Smooth muscle cell (in vitro differentiated cells): Measurements from ENCODE around the gene OR52W1. TPM values are rescaled to one million over a fixed set of nuclear protein-coding genes. Genes with fewer than 3 reads are reported as not detected.

Experiments used
- DNase-seq: peaks from one replicate; lab custom pipeline; 2025; ENCODE audit not compliant: unreplicated experiment; lab: John Stamatoyannopoulos, UW
- H2AFZ ChIP-seq: fragments of 200-600 bp; sonication (generic); 2 replicates; pipeline ENCODE4 v1.6.0; 2016; ENCODE audit warnings: antibody characterized with exemption, low read depth, mild to moderate bottlenecking
- H3F3A ChIP-seq: fragments of 200-600 bp; sonication (generic); 2 replicates; pipeline ENCODE4 v1.6.0; 2017; ENCODE audit warnings: antibody characterized with exemption, low read depth
- H3K27ac ChIP-seq: fragments of 200-600 bp; sonication (generic); 2 replicates; pipeline ENCODE4 v1.5.1; 2016; ENCODE audit warnings: low read depth, mild to moderate bottlenecking
- H3K27me3 ChIP-seq: fragments of 200-600 bp; sonication (generic); 2 replicates; pipeline ENCODE4 v1.6.1; 2016; ENCODE audit warnings: low read depth, mild to moderate bottlenecking
- H3K36me3 ChIP-seq: fragments of 200-600 bp; sonication (generic); 2 replicates; pipeline ENCODE4 v1.5.1; 2016; ENCODE audit warnings: low read depth
- H3K4me1 ChIP-seq: fragments of 200-600 bp; sonication (generic); 2 replicates; pipeline ENCODE4 v1.5.1; 2016; ENCODE audit warnings: low read depth
- H3K4me2 ChIP-seq: fragments of 200-600 bp; sonication (generic); 2 replicates; pipeline ENCODE4 v1.6.0; 2016; ENCODE audit warnings: mild to moderate bottlenecking
- H3K4me3 ChIP-seq: fragments of 200-600 bp; sonication (generic); 2 replicates; pipeline ENCODE4 v1.5.1; 2016; ENCODE audit warnings: mild to moderate bottlenecking
- H3K79me2 ChIP-seq: fragments of 200-600 bp; sonication (generic); 2 replicates; pipeline ENCODE4 v1.6.0; 2016; ENCODE audit warnings: low read depth, mild to moderate bottlenecking
- H3K9ac ChIP-seq: fragments of 200-600 bp; sonication (generic); 2 replicates; pipeline ENCODE4 v1.6.0; 2016; ENCODE audit warnings: low read depth
- H3K9me3 ChIP-seq: fragments of 200-600 bp; sonication (generic); replicated peaks from 2 replicates; pipeline ENCODE4 v1.5.1; 2016; ENCODE audit warnings: low read depth
- H4K20me1 ChIP-seq: fragments of 200-600 bp; sonication (generic); 2 replicates; pipeline ENCODE4 v1.6.0; 2016; ENCODE audit warnings: low read depth
- WGBS: methylation state at CpG from one replicate; pipeline ENCODE4 v1.1.7; 2016; ENCODE audit warnings: low lambda C conversion rate; 5-methylcytosine and 5-hydroxymethylcytosine counted together
- polyA plus RNA-seq: library from polyadenylated mRNA; unstranded; fragments of >200 nt; fragmentation: Nextera tagmentation; extraction: Ambion mirVana; gene quantifications from 2 replicates; pipeline ENCODE4 v1.2.1, GENCODE V29; 2016
- total RNA-seq: library from RNA; depleted of rRNA; stranded (reverse); fragments of >200 nt; gene quantifications from 2 replicates; pipeline ENCODE4 v1.2.3, GENCODE V29; 2014
- TF ChIP-seq, protein P1 (sequence below): fragments of 200-600 bp; sonication (generic); IDR thresholded peaks from 2 replicates; pipeline ENCODE4 v1.5.1; 2017; ENCODE audit warnings: borderline replicate concordance, mild to moderate bottlenecking, antibody characterized with exemption; ENCODE audit not compliant: insufficient read depth, poor library complexity, severe bottlenecking

The OR52W1 gene
- total and polyA plus RNA-seq, 2 experiments from 2014 or later = not detected

GRCh38 chr11:6237761-6238302, 38.8 kb downstream of the OR52W1 start:
- no peaks in the 10 kb centered on the region for H3K36me3 ChIP-seq
- H4K20me1 ChIP-seq = no peaks in the 10 kb centered on the region
- H3K79me2 ChIP-seq = peaks cover 15% of the 10 kb centered on the region
- no peaks in the 10 kb centered on the region for H3K9me3 ChIP-seq
- H3K4me3 ChIP-seq = no peak overlapping the region
- no peak overlapping the region for H3K27ac ChIP-seq
- no peak overlapping the region for H3K4me2 ChIP-seq
- H2AFZ ChIP-seq = no peak overlapping the region
- TF ChIP-seq, protein P1, sequence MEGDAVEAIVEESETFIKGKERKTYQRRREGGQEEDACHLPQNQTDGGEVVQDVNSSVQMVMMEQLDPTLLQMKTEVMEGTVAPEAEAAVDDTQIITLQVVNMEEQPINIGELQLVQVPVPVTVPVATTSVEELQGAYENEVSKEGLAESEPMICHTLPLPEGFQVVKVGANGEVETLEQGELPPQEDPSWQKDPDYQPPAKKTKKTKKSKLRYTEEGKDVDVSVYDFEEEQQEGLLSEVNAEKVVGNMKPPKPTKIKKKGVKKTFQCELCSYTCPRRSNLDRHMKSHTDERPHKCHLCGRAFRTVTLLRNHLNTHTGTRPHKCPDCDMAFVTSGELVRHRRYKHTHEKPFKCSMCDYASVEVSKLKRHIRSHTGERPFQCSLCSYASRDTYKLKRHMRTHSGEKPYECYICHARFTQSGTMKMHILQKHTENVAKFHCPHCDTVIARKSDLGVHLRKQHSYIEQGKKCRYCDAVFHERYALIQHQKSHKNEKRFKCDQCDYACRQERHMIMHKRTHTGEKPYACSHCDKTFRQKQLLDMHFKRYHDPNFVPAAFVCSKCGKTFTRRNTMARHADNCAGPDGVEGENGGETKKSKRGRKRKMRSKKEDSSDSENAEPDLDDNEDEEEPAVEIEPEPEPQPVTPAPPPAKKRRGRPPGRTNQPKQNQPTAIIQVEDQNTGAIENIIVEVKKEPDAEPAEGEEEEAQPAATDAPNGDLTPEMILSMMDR = no peak
- peaks cover 7% of the 10 kb centered on the region for H3K4me1 ChIP-seq
- WGBS = 87% methylated on average over 5 of the region's 5 CpGs
- H3K27me3 ChIP-seq = no peaks in the 10 kb centered on the region
- DNase-seq = no peak
- peaks cover 5% of the 10 kb centered on the region for H3F3A ChIP-seq
- H3K9ac ChIP-seq = no peak overlapping the region

DNA sequence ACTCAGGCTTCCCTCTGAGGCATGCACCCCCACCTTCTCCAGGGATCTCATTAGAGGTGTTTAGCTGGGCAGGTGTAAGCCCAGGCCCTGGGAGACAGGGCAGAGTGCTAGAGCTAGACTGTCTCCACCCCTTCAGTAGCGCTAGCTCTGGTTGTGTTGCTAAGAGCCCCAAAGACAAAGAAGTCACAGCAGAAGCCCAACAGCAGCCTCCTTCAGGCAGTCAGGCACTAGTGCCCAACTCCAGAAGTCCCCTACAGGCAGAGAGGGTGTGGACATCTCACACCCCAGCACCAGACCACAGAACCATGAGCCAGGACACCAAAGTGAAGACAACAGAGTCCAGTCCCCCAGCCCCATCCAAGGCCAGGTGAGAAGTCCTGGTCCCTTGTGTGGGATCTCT, 39.9 kb downstream of the OR52W1 start, which contains the start of gene CNGA4:
Gene CNGA4, plus strand, starts transcription at position 188 of the 400 bp plus-strand sequence. Its CDS starts 118 bp downstream, at position 306.
- TF ChIP-seq, protein P1 = no peak
- H3K27me3 ChIP-seq = no peaks in the 10 kb centered on the region
- H3K4me1 ChIP-seq = no peaks in the 10 kb centered on the region
- H3F3A ChIP-seq = peaks cover 5% of the 10 kb centered on the region
- H3K4me2 ChIP-seq = no peak within 1 kb of the TSS
- H3K36me3 ChIP-seq = no peaks in the 10 kb centered on the region
- no peak within 1 kb of the TSS for H2AFZ ChIP-seq
- no peak within 1 kb of the TSS for H3K27ac ChIP-seq
- no peak for DNase-seq
- no peaks in the 10 kb centered on the region for H4K20me1 ChIP-seq
- no peak within 1 kb of the TSS for H3K9ac ChIP-seq
- no peaks in the 10 kb centered on the region for H3K9me3 ChIP-seq
- H3K4me3 ChIP-seq = no peak within 1 kb of the TSS
- WGBS = 79% methylated on average over 1 of the region's 1 CpG
- H3K79me2 ChIP-seq = peaks cover 4% of the 10 kb centered on the region

DNA sequence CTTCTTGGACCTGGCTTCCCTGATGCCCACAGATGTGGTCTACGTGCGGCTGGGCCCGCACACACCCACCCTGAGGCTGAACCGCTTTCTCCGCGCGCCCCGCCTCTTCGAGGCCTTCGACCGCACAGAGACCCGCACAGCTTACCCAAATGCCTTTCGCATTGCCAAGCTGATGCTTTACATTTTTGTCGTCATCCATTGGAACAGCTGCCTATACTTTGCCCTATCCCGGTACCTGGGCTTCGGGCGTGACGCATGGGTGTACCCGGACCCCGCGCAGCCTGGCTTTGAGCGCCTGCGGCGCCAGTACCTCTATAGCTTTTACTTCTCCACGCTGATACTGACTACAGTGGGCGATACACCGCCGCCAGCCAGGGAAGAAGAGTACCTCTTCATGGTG, 41.1 kb downstream of the OR52W1 start:
- TF ChIP-seq, protein P1 = no peak

DNA sequence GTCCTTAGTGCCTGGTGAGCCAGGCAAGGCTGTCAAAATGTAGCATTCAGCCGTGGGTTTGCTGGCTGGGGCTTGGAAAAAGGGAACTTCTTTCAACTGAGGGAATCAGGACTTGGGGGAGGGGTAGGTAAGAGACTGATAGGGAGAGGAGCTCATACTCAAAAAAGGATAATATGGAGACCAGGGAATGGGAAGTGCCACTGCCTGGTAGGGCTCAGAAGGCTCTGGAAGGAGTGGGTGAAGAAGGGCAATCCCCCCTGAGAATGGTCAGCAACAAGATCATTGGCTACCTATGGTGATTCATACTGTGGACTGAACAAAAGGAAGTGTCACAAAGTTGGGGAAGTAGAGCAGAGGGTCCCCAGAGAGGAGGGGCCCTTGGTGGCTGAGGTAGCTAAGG, 41.8 kb downstream of the OR52W1 start:
- no peaks in the 10 kb centered on the region for H3K36me3 ChIP-seq
- TF ChIP-seq, protein P1 = no peak

More for the DNA sequence above, 41.1 kb downstream of the OR52W1 start:
- Histone ChIP-seq H3K4me1 (no peaks in the 10 kb centered on the region), H4K20me1 (no peaks in the 10 kb centered on the region), H3K9me3 (no peaks in the 10 kb centered on the region), H2AFZ (no peak overlapping the region), H3K79me2 (no peaks in the 10 kb centered on the region), H3K4me3 (no peak overlapping the region), H3K4me2 (no peak overlapping the region), H3F3A (peaks cover 5% of the 10 kb centered on the region), H3K27ac (no peak overlapping the region), H3K27me3 (no peaks in the 10 kb centered on the region), H3K9ac (no peak overlapping the region), H3K36me3 (no peaks in the 10 kb centered on the region)
- 97% methylated on average over 28 of the region's 28 CpGs for WGBS
- no peak for DNase-seq

More for the DNA sequence above, 41.8 kb downstream of the OR52W1 start:
- H3K9ac ChIP-seq = no peak overlapping the region
- no peaks in the 10 kb centered on the region for H4K20me1 ChIP-seq
- no peaks in the 10 kb centered on the region for H3K27me3 ChIP-seq
- whole genome bisulfite sequencing = 68% methylated on average over 1 of the region's 1 CpG
- no peak for DNase-seq
- H3K27ac ChIP-seq = no peak overlapping the region
- no peaks in the 10 kb centered on the region for H3K9me3 ChIP-seq
- H3K4me2 ChIP-seq = no peak overlapping the region
- no peak overlapping the region for H2AFZ ChIP-seq
- H3K4me1 ChIP-seq = no peaks in the 10 kb centered on the region
- peaks cover 5% of the 10 kb centered on the region for H3F3A ChIP-seq
- no peaks in the 10 kb centered on the region for H3K79me2 ChIP-seq
- H3K4me3 ChIP-seq = no peak overlapping the region
